ENCODE measurements around the gene SUPT3H.
"Not testable (repeated sequence)": the region's sequence is repeated elsewhere in the genome, so short reads cannot be mapped to it uniquely, and the experiment has no call there.

- TF ChIP-seq CTCF (optimal IDR thresholded peaks at IDR 0.05 in 1 of 3, IDR thresholded peaks at IDR 0.05 in 1 of 3, conservative IDR thresholded peaks at IDR 0.05 in 1 of 3; ENCODE audit: extremely low read depth in 1 of 3, insufficient read depth in 2 of 3, low read length in 3 of 3); EZH2 (IDR thresholded peaks at IDR 0.05; ENCODE audit: low read length): not testable (repeated sequence)
These were observed 512.5 kb downstream of the SUPT3H start for GRCh38 chr6:44865184-44865583.
